GM12875 (cell line): ENCODE measurements around the gene NEK7.
"Not testable (repeated sequence)": the region's sequence is repeated elsewhere in the genome, so short reads cannot be mapped to it uniquely, and the experiment has no call there.

ENCODE experiments used
- H3K4me3 ChIP-seq: one replicate; pipeline ENCODE4 v1.5.1; 2011; ENCODE audit warnings: low read depth, low read length, control low read depth
- TF ChIP-seq, protein P1 (sequence below): IDR thresholded peaks from 2 replicates; pipeline ENCODE4 v1.5.1; 2011; ENCODE audit warnings: low read depth, mild to moderate bottlenecking, control low read depth, inconsistent platforms, low read length, moderate library complexity, borderline replicate concordance; ENCODE audit not compliant: insufficient read depth

The NEK7 gene

DNA sequence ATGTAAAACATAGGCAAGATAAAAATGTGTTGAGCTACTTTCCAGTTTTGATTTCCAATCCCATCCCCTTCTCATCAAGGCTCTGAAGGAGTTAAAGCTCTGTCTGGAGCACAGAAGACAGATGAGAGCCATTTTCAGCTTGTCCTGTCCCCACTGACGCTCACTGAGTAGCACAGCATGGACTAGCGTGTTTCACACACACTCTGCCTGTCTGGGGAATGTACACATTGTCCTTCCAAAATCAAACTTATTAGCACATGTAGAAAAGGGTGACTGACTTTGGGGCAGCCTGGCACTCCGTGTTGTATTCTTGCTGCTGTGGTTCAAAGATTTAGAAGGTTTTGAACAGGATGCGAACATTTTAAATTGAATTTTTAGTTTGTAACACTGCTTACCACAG is 139.2 kb downstream of the NEK7 start:
- no peak overlapping the region for H3K4me3 ChIP-seq
- TF ChIP-seq, protein P1, sequence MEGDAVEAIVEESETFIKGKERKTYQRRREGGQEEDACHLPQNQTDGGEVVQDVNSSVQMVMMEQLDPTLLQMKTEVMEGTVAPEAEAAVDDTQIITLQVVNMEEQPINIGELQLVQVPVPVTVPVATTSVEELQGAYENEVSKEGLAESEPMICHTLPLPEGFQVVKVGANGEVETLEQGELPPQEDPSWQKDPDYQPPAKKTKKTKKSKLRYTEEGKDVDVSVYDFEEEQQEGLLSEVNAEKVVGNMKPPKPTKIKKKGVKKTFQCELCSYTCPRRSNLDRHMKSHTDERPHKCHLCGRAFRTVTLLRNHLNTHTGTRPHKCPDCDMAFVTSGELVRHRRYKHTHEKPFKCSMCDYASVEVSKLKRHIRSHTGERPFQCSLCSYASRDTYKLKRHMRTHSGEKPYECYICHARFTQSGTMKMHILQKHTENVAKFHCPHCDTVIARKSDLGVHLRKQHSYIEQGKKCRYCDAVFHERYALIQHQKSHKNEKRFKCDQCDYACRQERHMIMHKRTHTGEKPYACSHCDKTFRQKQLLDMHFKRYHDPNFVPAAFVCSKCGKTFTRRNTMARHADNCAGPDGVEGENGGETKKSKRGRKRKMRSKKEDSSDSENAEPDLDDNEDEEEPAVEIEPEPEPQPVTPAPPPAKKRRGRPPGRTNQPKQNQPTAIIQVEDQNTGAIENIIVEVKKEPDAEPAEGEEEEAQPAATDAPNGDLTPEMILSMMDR: no peak

DNA sequence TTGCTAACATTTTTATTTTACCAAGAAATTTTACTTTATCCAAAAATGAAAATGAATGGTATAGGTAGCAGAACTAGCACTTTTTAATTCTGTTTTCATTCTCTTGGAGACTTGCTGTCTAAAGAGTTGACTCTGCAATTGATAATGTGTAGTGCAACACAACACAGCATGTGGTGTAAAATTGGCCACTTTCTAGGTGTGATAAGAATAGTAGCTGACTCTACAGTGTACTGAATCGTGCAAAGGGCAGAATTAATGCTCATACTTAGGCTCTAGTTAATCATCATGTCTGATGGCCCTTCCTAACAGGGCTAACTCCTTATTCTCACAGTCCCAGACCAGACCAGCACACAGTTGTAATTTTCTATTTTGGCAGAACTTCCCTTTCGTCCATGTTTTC is 140.5 kb downstream of the NEK7 start:
- no peak overlapping the region for H3K4me3 ChIP-seq
- TF ChIP-seq, protein P1: no peak

DNA sequence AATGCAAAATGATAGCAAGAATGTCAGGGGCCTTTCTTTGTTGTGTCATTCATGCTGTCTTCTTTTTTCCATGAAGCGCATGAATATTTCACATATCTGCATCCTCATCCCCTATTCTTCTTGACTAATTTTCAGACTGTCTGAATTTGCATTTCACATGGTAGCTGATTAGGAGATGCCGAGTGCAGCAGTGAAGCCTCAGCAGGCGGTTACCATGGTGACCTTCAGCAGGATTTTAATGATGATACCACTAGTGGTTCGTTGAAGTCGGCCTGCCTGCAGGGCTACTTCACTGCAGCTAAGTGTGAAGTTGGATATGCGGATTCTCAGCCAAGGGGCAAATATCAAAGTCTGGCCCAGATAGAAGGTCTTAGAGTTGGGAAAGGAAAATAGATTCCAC is 141.8 kb downstream of the NEK7 start:
- TF ChIP-seq, protein P1: no peak
- no peak overlapping the region for H3K4me3 ChIP-seq

DNA sequence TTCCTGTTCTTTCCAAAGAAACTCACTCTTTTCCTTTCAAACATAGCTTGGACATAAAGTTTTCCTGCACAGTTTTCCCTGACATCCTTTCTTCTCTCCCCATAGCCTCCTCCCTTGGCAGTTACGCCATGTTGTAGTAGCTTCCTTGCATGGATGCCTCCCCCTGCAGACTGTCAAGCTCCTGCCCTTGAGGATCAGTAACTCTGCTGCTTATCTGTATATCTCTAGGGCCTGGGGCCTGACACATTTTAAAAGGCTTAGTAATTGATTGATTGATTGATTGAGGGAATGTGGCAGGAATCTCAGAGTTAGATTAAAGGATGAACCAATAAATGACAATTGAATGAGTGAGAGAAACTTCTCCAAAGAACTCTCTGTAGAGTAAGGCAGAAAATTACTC is 143.7 kb downstream of the NEK7 start:
- H3K4me3 ChIP-seq: no peak overlapping the region

DNA sequence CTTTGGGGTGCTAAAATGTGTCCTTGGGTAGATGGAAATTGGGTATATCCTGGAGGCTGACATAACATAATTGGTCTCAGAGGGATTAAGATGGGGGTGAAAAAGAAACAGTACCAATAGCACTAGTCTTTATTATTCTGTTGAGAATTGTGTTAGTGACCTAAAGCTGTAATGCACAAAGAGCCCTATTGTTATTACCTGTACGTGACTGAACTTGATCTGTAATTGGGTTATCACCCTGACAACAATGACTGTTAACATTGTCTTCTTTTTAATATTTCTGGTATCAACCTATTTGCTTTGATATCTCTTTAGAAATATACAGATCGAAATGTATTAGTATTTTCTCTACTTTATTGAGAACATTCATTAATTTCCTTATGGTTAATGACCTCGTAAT is 147.6 kb downstream of the NEK7 start:
- TF ChIP-seq, protein P1: no peak
- H3K4me3 ChIP-seq: no peak overlapping the region

More for the DNA sequence above, 143.7 kb downstream of the NEK7 start:
- TF ChIP-seq, protein P1: no peak

DNA sequence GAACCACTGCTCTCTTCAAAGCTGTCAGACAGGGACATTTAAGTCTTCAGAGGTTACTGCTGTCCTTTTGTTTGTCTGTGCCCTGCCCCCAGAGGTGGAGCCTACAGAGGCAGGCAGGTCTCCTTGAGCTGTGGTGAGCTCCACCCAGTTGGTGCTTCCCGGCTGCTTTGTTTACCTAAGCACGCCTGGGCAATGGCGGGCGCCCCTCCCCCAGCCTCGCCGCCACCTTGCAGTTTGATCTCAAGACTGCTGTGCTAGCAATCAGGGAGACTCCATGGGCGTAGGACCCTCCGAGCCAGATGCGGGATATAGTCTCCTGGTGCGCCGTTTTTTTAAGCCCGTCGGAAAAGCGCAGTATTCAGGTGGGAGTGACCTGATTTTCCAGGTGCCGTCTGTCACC is 158.0 kb downstream of the NEK7 start:
- not testable (repeated sequence) for H3K4me3 ChIP-seq

DNA sequence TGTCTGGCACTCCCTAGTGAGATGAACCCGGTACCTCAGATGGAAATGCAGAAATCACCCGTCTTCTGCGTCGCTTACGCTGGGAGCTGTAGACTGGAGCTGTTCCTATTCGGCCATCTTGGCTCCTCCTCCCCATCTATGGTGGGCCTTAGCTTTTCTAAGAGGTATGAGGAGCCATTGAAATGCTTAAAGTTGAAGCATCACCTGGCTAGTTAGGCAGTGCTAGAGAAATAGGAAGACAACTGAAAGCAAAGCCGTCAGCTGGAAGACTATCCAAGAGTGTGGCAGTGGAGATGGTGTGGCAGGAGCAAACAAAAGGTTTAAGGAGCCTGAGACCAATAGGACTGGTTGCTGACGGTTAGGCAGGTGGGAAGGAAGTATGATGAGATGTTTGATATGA is 158.5 kb downstream of the NEK7 start:
- H3K4me3 ChIP-seq: not testable (repeated sequence)

DNA sequence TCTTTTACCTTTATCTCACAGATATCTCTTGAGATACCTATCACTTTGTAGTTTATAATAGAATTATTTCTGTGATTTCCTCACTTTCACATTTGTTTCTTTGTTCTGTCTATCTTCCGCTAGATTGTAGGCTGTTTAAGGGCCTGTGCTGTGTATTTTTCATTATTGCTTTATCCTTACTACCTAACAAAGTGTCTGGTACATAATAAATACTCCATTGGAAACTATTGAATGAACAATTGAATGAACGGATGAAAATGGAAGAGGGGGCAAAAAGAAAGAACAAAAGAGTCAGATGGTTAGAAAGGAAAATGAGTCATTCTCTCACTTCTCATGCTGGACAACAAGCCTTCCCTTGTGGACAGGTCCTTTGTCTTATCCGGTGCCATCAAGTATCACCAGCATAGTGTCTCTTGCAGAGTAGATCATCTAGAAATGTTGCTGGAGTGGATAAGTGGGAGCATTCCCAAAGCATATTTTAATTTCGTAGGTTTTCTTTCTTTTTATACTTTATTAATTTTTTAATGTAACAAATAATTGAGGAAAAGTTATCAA is 159.8 kb downstream of the NEK7 start:
- no peak overlapping the region for H3K4me3 ChIP-seq
- TF ChIP-seq, protein P1: no peak
